Right atrium auricular region (tissue), 2 donors: ENCODE results near the gene DNAJB6. TPM values are rescaled to one million over a fixed set of nuclear protein-coding genes. Genes with fewer than 3 reads are reported as not detected.

Experiments used
- DNase-seq: peaks from one replicate; pipeline ENCODE4 v3.0.0-alpha.2; 2019; ENCODE audit warnings: low spot score
- H3K27ac ChIP-seq, 2 donors: fragments of 200-600 bp; sonication (generic); 1 replicate in 1 of 2; 2 replicates in 1 of 2; pipeline ENCODE4 v1.5.1; 2016 to 2019
- H3K27me3 ChIP-seq, 2 donors: fragments of 200-600 bp; sonication (generic); one replicate each; pipeline versions ENCODE4 v1.5.1 to v1.6.0; 2017 to 2019
- H3K36me3 ChIP-seq: fragments of 200-600 bp; sonication (generic); one replicate; pipeline ENCODE4 v1.5.1; 2016
- H3K4me1 ChIP-seq, 2 donors: fragments of 200-600 bp; sonication (generic); one replicate each; pipeline versions ENCODE4 v1.5.1 to v1.6.0; 2017 to 2019
- H3K4me3 ChIP-seq, 2 donors: fragments of 200-600 bp; sonication (generic); 1 replicate in 1 of 2; 2 replicates in 1 of 2; pipeline ENCODE4 v1.5.1; 2017 to 2019; ENCODE audit warnings: mild to moderate bottlenecking in 1 of 2, moderate library complexity in 1 of 2
- H3K9me3 ChIP-seq, 2 donors: fragments of 200-600 bp; sonication (generic); one replicate each; pipeline ENCODE4 v1.5.1; 2019
- total RNA-seq, 2 donors: library from RNA; depleted of rRNA; stranded (reverse); fragments of >200 nt; gene quantifications; one replicate each; pipeline ENCODE4 v1.1.0, GENCODE V29; 2016
- TF ChIP-seq, protein P1 (sequence below), 2 donors: fragments of 200-600 bp; sonication (generic); IDR thresholded peaks; one replicate each; pipeline ENCODE4 v1.5.1; 2019; ENCODE audit warnings: antibody characterized with exemption in 2 of 2

DNAJB6 gene
- 100 to 1,000 TPM; 134 to 137 TPM for total RNA-seq

DNA sequence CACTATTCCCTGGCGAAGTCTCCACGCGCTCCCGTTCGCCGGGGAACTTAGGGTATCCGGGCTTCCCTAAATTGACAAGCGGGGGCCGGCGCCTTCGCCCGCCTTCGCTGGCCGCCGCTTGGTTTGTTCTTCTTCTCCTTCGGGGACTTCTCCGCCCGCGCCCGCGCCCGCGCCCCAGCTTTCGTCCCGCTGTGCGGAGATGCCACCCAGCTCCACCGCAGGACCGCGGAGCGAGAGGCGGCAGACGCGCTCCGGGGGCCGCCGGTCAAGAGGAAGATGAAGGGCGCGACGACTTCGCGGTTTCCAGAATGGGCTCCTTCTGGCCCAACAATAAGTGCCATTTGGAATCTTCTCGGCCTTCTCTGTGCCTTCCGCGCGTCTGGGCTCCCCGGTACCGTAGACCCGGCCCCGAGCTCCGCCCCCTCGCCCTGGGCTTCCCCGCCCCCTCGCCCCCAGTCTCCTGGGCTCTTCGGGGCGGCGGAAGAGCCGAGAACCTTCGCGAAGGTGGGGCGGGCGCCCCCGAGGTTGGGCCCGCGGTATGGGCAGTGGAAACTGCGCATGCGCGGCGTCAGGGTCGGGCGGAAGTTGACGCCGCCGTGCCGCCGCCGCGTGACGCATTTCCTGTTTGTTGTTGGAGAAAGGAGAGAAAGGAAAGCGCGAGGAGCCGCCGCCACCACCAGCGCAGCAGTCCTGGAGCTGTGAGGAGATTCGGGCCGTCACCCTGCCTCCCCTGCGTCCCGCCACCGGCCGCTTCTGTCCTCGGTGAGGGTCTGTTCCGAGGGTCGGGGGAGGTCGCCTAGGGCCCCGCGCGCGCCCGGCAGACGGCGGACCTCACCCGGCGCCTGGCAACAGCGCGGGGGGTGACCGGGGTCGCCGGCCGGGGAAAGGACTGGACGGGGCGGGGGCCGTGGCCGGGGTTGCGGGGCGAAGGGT, at the start of gene DNAJB6:
Gene DNAJB6 (plus strand): TSS at position 622 of the 933 bp plus-strand sequence. CDS start 21,569 bp downstream, outside the sequence.
- peak; percentile 94 for DNase-seq
- H3K9me3 ChIP-seq = no peaks in the 10 kb centered on the region
- TF ChIP-seq, protein P1, sequence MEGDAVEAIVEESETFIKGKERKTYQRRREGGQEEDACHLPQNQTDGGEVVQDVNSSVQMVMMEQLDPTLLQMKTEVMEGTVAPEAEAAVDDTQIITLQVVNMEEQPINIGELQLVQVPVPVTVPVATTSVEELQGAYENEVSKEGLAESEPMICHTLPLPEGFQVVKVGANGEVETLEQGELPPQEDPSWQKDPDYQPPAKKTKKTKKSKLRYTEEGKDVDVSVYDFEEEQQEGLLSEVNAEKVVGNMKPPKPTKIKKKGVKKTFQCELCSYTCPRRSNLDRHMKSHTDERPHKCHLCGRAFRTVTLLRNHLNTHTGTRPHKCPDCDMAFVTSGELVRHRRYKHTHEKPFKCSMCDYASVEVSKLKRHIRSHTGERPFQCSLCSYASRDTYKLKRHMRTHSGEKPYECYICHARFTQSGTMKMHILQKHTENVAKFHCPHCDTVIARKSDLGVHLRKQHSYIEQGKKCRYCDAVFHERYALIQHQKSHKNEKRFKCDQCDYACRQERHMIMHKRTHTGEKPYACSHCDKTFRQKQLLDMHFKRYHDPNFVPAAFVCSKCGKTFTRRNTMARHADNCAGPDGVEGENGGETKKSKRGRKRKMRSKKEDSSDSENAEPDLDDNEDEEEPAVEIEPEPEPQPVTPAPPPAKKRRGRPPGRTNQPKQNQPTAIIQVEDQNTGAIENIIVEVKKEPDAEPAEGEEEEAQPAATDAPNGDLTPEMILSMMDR (IDR thresholded peaks at IDR 0.05) = peak in 1 of 2 donors; percentile 8
- H3K36me3 ChIP-seq = no peaks in the 10 kb centered on the region
- H3K27me3 ChIP-seq = no peaks in the 10 kb centered on the region
- H3K27ac ChIP-seq = peak within 1 kb of the TSS; percentile 91 to 98
- peak within 1 kb of the TSS; percentile 80 to 83 for H3K4me3 ChIP-seq
- H3K4me1 ChIP-seq = peaks cover 0 to 42% of the 10 kb centered on the region in 2 donors

DNA sequence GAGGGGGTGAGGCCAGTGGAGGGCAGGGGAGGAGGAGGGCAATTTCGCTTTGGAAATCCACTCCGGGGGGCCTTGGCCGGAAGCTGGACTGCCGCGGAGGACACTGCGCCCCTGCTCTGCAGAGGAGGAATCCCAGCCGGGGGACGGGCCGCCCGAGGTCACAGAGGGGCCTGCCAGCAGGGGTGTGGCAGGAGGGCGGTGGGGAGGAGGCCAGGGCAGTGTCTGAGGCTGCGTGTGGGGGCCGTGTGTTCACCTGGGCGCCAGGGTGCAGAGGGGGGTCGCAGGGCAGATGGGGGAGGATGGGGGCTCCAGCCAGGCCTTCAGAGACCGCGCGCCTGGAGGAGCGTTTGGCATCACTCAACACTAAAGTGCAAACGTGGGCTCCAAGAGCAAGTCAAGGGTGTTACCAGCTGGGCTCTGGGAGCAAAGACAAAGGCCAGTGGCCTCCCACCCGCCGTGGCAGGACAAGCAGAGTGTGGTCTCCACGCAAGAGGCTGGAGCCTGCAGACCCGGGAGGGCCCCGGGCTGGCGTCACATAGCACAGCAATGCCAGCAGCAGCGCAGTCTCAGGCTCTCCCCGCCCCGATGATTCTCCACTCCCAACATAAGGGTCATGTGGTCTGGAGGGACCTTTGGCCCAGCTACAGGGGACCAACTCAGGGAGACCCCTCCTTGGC, 45.3 kb upstream of the DNAJB6 start:
- no peaks in the 10 kb centered on the region for H3K36me3 ChIP-seq
- no peaks in the 10 kb centered on the region for H3K9me3 ChIP-seq
- H3K27ac ChIP-seq = no peak overlapping the region
- no peak for DNase-seq
- no peaks in the 10 kb centered on the region for H3K27me3 ChIP-seq
- no peak overlapping the region for H3K4me3 ChIP-seq
- no peaks in the 10 kb centered on the region for H3K4me1 ChIP-seq
- TF ChIP-seq, protein P1 (IDR thresholded peaks at IDR 0.05) = no peak

DNA sequence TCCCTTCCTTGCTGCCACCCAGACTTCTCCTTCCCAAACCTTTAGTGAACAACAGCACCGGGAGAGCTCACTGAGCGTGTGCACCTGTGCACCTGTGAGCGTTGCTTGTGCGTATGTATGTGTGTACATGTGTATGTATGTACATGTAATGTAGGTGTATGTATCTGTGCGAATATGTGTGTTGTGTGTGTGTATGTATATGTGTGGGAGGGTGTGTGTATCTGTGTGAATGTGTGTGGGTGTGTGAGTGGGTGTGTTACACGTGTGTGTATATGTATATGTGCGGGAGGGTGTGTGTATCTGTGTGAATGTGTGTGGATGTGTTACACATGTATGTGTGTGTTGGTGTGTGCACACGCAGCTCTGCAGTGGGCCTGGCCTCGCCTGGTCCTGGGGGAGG, 44.5 kb upstream of the DNAJB6 start:
- Histone ChIP-seq H3K4me3 (no peak overlapping the region), H3K9me3 (no peaks in the 10 kb centered on the region), H3K27ac (no peak overlapping the region), H3K4me1 (no peaks in the 10 kb centered on the region), H3K36me3 (no peaks in the 10 kb centered on the region), H3K27me3 (no peaks in the 10 kb centered on the region)
- TF ChIP-seq, protein P1 (IDR thresholded peaks at IDR 0.05) = no peak
- no peak for DNase-seq

DNA sequence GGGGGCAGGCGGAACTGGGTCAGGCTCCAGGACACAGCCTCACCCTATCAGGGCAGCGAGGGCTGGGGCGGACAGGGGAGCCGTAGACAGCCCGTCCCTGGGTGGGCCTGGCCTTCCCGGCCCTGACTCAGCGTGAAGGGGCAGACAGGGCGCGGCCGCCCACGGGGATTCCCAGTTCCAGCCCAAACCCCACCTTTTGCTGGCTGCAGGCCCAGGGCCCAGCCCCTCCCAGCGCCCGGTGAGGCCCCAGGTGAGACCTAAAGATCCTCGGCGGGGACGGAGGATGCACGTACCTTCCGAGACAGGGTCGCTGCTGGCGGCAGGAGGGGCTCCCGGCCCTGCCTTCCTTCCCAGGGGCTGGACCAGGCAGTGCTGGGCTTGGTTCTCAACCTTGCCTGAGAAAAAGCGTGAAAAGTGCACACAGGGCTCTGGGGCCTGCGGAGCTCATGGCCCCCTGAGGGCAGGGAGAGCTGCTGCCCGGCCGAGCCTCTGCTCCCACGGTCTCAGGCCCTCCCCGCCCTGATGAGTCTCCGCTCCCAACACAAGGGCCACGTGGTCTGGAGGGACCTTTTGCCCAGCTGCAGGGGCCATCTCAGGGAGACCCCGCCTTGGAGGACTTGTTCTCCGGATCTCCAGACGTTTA, 43.9 kb upstream of the DNAJB6 start:
- Histone ChIP-seq H3K4me1 (no peaks in the 10 kb centered on the region), H3K36me3 (no peaks in the 10 kb centered on the region), H3K27ac (no peak overlapping the region), H3K27me3 (no peaks in the 10 kb centered on the region), H3K4me3 (no peak overlapping the region), H3K9me3 (no peaks in the 10 kb centered on the region)
- DNase-seq = no peak
- TF ChIP-seq, protein P1 (IDR thresholded peaks at IDR 0.05) = no peak

DNA sequence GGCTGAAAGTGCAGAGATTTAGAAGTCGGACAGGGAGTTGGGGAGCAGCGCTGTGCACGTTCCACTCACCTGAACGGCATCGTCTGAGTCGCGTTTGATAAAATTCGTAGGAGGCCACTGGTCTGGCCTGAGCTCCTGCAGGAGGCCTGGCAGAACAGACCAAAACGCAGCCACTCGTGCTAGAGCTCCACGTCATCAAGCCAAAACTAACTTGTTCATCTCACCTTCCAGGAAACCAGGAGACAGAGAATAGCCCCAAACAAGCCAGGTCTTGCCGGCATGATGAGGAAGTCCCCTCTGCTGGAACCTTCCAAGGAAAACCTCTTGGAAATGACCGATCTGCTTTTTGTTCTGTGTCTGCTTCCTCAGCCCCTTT, 43.4 kb upstream of the DNAJB6 start:
- H3K9me3 ChIP-seq = no peaks in the 10 kb centered on the region
- H3K27ac ChIP-seq = no peak overlapping the region
- H3K4me3 ChIP-seq = no peak overlapping the region
- TF ChIP-seq, protein P1 (IDR thresholded peaks at IDR 0.05) = no peak
- no peaks in the 10 kb centered on the region for H3K27me3 ChIP-seq
- no peak for DNase-seq
- no peaks in the 10 kb centered on the region for H3K36me3 ChIP-seq
- H3K4me1 ChIP-seq = no peaks in the 10 kb centered on the region
